GM12873 (cell line): ENCODE measurements around the gene B3GALT5.
A peak's percentile ranks its signal among the peaks of the same experiment; 100 is the strongest.

ENCODE experiments used
- CTCF ChIP-seq: IDR thresholded peaks from 2 replicates; pipeline ENCODE4 v1.5.1; 2012; ENCODE audit warnings: low read depth, mild to moderate bottlenecking, moderate library complexity, low read length, control low read depth; ENCODE audit not compliant: insufficient read depth; ENCODE audit errors: missing control alignments

B3GALT5 gene

GRCh38 chr21:39580744-39581143, 32.0 kb upstream of the B3GALT5 start:
- TF ChIP-seq CTCF = no peak

- TF ChIP-seq CTCF = peak; percentile 6
Measured at GRCh38 chr21:39581414-39581813, 31.3 kb upstream of the B3GALT5 start.

GRCh38 chr21:39582749-39583148, 30.0 kb upstream of the B3GALT5 start:
- no peak for TF ChIP-seq CTCF

GRCh38 chr21:39587376-39587775, 25.4 kb upstream of the B3GALT5 start:
- no peak for TF ChIP-seq CTCF

- TF ChIP-seq CTCF = no peak
Measured at GRCh38 chr21:39588884-39589283, 23.9 kb upstream of the B3GALT5 start.

- TF ChIP-seq CTCF = no peak
Measured at GRCh38 chr21:39593522-39593921, 19.2 kb upstream of the B3GALT5 start.

GRCh38 chr21:39595465-39595864, 17.3 kb upstream of the B3GALT5 start:
- no peak for TF ChIP-seq CTCF

GRCh38 chr21:39597595-39597994, 15.1 kb upstream of the B3GALT5 start:
- no peak for TF ChIP-seq CTCF
